NOMO-1 treated with dmso at 0.1 percent for 144 hours (cell line): ENCODE measurements around the gene BAHCC1.

ENCODE experiments used
- DNase-seq: peaks from one replicate; lab custom pipeline; 2025; ENCODE audit not compliant: unreplicated experiment; lab: John Stamatoyannopoulos, UW

BAHCC1 gene

GRCh38 chr17:81459224-81459623 is 64.0 kb downstream of the BAHCC1 start:
- no peak for DNase-seq

GRCh38 chr17:81459864-81460263 is 64.6 kb downstream of the BAHCC1 start:
- DNase-seq, result no peak

- DNase-seq, result peak; percentile 75
Observed at GRCh38 chr17:81460856-81461460, 65.7 kb downstream of the BAHCC1 start.

DNA sequence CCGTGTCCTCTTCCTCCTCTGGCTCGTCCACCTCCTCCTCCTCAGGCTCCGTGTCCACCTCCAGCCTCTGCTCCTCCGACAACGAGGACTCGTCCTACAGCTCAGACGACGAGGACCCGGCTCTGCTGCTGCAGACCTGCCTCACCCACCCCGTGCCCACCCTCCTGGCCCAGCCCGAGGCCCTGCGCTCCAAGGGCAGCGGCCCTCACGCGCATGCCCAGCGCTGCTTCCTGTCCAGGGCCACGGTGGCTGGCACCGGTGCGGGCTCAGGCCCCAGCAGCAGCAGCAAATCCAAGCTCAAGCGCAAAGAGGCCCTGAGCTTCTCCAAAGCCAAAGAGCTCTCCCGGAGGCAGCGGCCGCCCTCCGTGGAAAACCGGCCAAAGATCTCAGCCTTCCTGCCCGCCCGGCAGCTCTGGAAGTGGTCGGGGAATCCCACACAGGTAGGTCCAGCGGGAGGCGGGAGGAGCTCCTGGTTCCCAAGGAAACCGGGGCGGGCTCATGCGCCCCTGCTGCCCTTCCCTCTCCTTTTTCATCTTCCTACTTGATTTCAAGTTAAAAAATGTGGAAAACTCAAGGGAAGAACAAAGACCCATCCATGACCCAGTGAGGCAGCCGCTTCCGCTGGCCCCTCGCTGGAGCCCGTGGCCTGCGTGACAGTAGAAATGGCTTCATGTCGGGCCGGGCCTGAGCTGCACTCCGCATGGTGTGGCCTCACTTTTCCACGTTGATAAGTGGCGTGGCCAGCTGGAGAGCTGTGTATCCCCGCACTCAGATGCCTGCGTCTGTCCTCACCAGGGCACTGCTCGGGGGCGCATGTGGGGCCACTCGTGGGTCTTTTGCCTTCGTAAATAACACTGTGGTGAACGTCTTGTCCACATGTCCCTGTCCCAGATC is 66.6 kb downstream of the BAHCC1 start:
- DNase-seq, result no peak

GRCh38 chr17:81462506-81463125 is 67.4 kb downstream of the BAHCC1 start:
- DNase-seq, result no peak

GRCh38 chr17:81463506-81463905 is 68.2 kb downstream of the BAHCC1 start:
- DNase-seq, result no peak

DNA sequence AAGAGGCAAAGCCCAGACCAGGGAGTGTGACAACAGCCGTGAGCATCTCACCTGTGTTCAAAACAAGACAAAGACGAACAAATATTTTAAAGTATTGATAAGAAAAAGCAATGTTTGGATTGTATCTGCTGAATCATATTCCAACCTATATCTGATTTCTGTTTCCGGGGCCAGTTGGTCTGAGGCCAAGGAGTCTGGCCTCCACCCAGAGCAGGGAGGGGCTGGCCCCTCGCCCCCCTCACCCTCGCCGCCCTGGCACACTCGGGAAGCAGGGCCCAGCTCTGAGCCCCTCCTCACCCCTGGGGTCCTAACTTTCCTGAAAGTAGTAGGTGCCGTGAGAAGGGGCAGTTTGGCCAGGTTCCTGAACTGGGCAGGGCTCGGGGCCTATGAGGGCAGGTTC is 69.3 kb downstream of the BAHCC1 start:
- no peak for DNase-seq

- no peak for DNase-seq
Observed at GRCh38 chr17:81465910-81466309, 70.7 kb downstream of the BAHCC1 start.

- DNase-seq, result no peak
Observed at GRCh38 chr17:81466564-81467472, 71.6 kb downstream of the BAHCC1 start.

- DNase-seq, result no peak
Observed at GRCh38 chr17:81468111-81468769, 73.0 kb downstream of the BAHCC1 start.

DNA sequence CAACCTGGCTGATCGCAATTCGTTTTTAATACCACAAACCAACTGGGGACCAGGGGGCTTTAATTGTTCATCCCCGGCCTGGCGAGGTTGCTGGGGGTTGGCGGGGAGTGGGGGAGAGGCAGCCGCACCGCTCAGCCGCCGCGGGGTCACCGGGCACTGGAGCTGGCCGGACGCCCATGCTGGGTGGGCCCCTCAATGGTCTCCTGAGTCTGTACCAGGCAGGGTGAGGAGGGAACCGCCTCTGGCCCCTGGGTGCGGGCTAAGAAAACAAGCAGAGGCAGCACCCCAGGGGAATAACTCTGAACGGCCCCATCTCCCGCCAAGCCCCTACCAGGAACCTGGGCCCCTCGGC is 73.5 kb downstream of the BAHCC1 start:
- no peak for DNase-seq

DNA sequence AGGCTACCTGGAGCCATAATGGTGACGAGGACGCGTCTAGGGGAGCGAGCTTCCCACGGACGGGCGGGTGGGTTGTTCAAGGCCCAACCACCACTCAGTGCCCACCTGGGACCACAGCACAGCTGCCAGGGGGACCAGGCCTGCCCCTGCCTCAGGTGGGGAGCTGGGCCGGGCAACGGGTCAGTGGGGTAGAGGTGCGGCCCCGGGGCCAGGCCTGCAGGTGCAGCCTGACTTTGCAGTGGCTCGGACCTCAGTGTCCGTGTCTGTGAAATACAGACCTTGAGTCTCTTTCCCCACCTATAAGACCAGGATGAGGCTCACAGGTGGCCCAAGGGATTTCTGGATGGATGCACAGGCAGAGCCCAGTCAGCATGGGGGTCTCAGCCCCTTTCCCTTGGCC is 74.0 kb downstream of the BAHCC1 start:
- no peak for DNase-seq

DNA sequence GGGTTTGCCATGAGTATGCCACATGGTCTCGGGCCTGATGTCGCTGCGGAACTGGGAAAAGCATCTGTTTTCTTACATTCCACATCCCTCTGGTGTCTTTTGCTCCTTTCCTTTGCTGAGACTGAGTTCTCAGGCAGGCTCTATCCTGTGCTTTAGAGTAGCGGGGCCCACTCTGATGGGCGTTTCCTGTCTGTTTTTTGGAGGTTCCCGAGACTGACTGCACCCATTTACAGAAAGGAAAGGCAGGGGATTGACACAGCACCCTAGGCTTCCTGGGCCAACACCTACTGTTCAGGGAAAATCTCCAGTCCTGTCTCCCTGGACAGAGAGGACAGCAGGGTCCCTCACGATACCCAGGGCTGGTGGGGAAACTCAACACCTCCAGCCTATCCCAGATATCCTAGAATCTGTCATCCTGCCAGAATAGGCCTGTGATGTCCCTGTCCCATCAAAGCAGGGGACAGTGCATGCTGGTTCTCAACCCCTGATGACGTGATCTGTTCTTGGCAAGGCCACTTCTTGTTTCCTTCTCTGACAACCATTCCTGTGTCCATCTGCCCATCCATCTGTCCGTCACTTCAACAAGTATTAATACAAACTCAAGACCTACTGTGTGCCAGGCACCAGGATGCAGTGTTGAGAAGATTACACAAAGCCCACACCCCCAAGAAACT is 75.2 kb downstream of the BAHCC1 start:
- DNase-seq, result no peak

GRCh38 chr17:81470944-81471817 is 75.9 kb downstream of the BAHCC1 start:
- DNase-seq, result no peak

DNA sequence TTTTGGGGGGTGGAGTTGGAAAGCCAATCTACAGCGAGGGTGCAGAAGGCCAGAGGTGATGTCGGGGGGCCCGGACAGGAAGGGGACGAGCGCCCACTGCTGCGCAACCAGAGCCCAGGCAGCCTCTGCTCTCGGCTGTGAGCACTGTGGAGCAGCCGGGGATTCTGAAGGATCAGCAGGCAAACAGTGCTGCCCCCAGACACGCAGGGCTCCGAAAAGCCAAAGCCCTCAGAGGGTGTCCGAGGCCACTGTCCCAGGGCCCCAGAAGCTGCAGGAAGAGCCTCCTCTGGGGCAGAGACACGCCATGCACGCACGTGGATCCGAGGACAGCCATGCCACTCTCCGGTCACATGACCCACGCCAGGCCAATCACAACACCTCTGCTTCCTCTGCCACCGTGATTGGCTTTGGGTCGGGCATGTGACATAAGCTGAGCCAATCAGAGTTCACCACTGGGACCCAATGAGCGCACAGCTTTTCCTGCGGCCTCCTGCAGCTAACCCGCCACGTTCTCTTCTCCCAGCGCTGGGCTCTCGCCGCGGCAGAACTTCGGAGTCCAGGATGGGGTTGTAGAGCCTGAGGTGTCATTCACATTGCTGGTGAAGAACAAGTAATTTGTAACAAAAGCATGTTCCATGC is 76.7 kb downstream of the BAHCC1 start:
- no peak for DNase-seq

GRCh38 chr17:81473019-81473418 is 77.8 kb downstream of the BAHCC1 start:
- DNase-seq, result no peak

DNA sequence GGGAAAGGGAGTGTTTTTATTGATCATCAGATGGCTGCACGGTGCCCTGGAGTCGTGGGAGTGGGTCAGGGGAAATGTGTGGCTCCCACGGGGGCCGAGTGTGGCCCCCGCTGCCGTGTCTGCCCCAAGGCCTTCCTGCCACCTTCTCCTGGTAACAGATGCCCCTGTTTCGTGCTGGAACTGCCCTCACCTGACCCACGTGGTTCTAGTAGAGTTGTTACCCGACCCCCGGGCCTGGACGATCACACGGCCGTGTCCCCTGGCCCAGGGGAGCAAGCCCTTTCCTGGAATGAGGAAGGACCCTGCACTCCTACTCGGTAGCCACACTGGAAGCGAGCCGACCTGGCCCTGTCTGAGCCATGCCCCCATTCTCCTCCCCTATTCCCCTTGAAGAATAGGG is 79.7 kb downstream of the BAHCC1 start:
- DNase-seq, result no peak

DNA sequence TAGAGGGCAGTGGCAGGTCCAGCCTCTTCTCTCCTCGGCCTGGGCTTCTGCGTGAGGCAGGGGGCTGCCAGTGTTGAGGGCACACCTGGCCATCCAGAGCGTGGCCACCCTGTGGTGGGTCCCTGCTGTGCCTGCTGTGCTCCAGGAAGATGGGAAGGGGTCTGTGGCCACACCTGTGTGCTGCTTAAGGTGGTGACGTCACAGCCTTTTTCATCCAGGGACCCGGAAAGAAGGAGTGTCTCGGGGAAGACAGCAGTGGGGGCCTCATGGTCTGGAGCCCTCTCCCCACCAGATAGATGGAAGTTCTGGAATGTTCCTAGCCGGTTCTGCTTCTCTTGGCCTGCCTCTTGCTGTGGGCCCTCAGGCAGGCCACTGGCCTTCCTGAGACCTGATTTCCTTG is 80.8 kb downstream of the BAHCC1 start:
- no peak for DNase-seq

DNA sequence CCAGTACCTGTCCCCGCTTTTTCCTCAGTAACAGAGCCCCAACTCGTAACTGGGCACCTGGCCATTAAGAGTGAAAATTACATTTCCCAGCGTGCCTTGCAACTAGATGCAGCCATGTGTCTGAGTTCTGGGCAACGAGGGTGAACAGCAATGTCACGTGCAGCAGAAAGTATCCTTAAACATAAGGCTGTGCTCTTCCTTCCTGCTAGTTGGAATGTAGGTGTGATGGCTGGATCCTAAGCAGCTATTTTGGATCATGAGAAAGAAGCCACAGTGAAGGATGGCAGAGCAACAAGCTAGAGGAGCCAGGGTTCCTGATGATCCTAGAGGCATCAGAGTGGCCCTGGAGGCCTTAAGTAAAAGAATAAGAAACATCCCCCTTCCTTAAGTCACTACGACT is 81.4 kb downstream of the BAHCC1 start:
- DNase-seq, result no peak
